ENCODE data around the gene KIF6. TPM values are rescaled to one million over a fixed set of nuclear protein-coding genes. Genes with fewer than 3 reads are reported as not detected.

Gene KIF6
- total RNA-seq, 1 experiment from 2014 or later, result not detected

DNA sequence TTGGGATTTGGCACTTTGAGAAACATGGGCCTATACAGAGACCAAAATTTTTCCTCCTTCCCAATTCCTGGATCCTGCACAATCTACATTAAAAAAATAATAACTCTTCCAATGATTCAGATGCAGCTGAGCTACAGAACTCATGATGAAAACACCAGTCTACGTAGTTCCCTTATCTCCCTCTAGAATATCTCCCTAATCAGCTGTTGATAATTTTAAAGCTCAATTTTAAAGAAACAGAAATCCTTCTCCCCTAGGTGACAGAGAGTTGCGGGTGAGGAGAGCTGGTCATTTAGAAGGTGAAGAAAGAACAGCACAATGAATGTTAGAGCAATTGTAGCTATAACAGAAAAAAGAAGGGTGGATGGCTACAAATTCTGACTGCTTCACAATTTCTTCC, 227.1 kb downstream of the KIF6 start:
- H3K9ac ChIP-seq (ENCODE audit: low read length), result no peak overlapping the region
- ChIA-PET POLR2A (no interaction called here), RAD21 (ENCODE audit: low non-redundant PET in 1 of 2, low total read pairs in 2 of 2, uncharacterized antibody in 2 of 2, unreplicated experiment in 2 of 2) (no interaction called here), CTCF (no interaction called here)
- no peak overlapping the region for H3K4me3 ChIP-seq (replicated peaks in 1 of 2; ENCODE audit: low read depth in 1 of 2, low read length in 2 of 2)
- no peaks in the 10 kb centered on the region for H3K9me3 ChIP-seq (ENCODE audit: control insufficient read depth in 1 of 2, insufficient read depth in 1 of 2, low read depth in 1 of 2, low read length in 2 of 2)
- no peak overlapping the region for H2AFZ ChIP-seq (ENCODE audit: low read depth, low read length, poor library complexity, severe bottlenecking)
- H3K27me3 ChIP-seq (ENCODE audit: insufficient read depth, low read length), result peaks cover 51% of the 10 kb centered on the region
- H3K36me3 ChIP-seq (ENCODE audit: control insufficient read depth in 1 of 2, insufficient read depth in 2 of 2, low read length in 2 of 2), result no peaks in the 10 kb centered on the region
- no peaks in the 10 kb centered on the region for H3K4me1 ChIP-seq (ENCODE audit: control insufficient read depth in 1 of 2, insufficient read depth in 2 of 2, low read length in 2 of 2)
- H4K20me1 ChIP-seq (ENCODE audit: insufficient read depth), result no peaks in the 10 kb centered on the region; the same call in 1 of the 2 replicates
- no TSS peak for BruUV-seq (replicated peaks)
- no peak overlapping the region for H3K27ac ChIP-seq (ENCODE audit: low read depth, low read length)
- no peaks in the 10 kb centered on the region for H3K9me2 ChIP-seq (ENCODE audit: insufficient read depth)
- no peak overlapping the region for H3K4me2 ChIP-seq (ENCODE audit: low read length)
- DNase-seq (ENCODE audit: low read depth, low spot score) (no peak), ATAC-seq (no peak)
- TF ChIP-seq, protein P1, sequence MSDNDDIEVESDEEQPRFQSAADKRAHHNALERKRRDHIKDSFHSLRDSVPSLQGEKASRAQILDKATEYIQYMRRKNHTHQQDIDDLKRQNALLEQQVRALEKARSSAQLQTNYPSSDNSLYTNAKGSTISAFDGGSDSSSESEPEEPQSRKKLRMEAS (IDR thresholded peaks at IDR 0.05), result no peak
- TF ChIP-seq SP1 (IDR thresholded peaks at IDR 0.05; ENCODE audit: low read depth) (no peak), ZFX (IDR thresholded peaks at IDR 0.05) (no peak), POLR2AphosphoS5 (IDR thresholded peaks at IDR 0.05; ENCODE audit: low read depth, low read length) (no peak), EGR1 (IDR thresholded peaks at IDR 0.05; ENCODE audit: low read depth) (no peak), FOSL1 (IDR thresholded peaks at IDR 0.05; ENCODE audit: low read depth) (no peak), JUND (IDR thresholded peaks at IDR 0.05) (no peak)
- no peaks in the 10 kb centered on the region for H3K79me2 ChIP-seq (ENCODE audit: insufficient read depth, low read length)
- intact Hi-C loops (cut with micrococcal nuclease), result no loop called here

DNA sequence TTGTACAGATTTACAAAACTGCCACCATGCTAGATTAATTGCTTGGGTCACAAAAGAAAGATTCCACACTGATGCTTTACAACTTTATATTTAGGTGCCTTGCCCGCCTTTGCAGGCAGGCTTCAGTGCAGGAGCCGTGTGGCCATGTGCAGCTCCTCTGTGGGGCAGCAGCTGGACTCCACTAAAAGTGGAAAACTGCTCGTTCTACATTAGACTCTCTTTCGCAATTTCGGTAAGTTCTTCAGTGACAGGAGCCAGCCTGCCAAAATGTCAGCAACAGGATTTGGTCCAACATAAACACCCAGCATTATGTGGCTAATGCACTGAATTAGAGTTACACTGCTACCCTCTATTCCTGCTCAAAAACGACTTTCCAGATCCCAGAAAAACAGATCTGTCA, 228.3 kb downstream of the KIF6 start:
- no TSS peak for BruUV-seq (replicated peaks)
- H3K9me3 ChIP-seq (ENCODE audit: control insufficient read depth in 1 of 2, insufficient read depth in 1 of 2, low read depth in 1 of 2, low read length in 2 of 2), result no peaks in the 10 kb centered on the region
- no peak overlapping the region for H3K4me2 ChIP-seq (ENCODE audit: low read length)
- no peak for ATAC-seq
- no peaks in the 10 kb centered on the region; the same call in 1 of the 2 replicates for H4K20me1 ChIP-seq (ENCODE audit: insufficient read depth)
- H3K27ac ChIP-seq (ENCODE audit: low read depth, low read length), result no peak overlapping the region
- no peaks in the 10 kb centered on the region for H3K79me2 ChIP-seq (ENCODE audit: insufficient read depth, low read length)
- H3K9me2 ChIP-seq (ENCODE audit: insufficient read depth), result no peaks in the 10 kb centered on the region
- intact Hi-C loops (cut with micrococcal nuclease), result no loop called here
- peaks cover 58% of the 10 kb centered on the region for H3K27me3 ChIP-seq (ENCODE audit: insufficient read depth, low read length)
- ChIA-PET CTCF (no interaction called here), RAD21 (ENCODE audit: low non-redundant PET in 1 of 2, low total read pairs in 2 of 2, uncharacterized antibody in 2 of 2, unreplicated experiment in 2 of 2) (no interaction called here), POLR2A (no interaction called here)
- no peak overlapping the region for H2AFZ ChIP-seq (ENCODE audit: low read depth, low read length, poor library complexity, severe bottlenecking)
- H3K4me1 ChIP-seq (ENCODE audit: control insufficient read depth in 1 of 2, insufficient read depth in 2 of 2, low read length in 2 of 2), result no peaks in the 10 kb centered on the region
- H3K36me3 ChIP-seq (ENCODE audit: control insufficient read depth in 1 of 2, insufficient read depth in 2 of 2, low read length in 2 of 2), result no peaks in the 10 kb centered on the region
- no peak overlapping the region for H3K9ac ChIP-seq (ENCODE audit: low read length)
- no peak overlapping the region for H3K4me3 ChIP-seq (replicated peaks in 1 of 2; ENCODE audit: low read depth in 1 of 2, low read length in 2 of 2)
- no peak for DNase-seq (ENCODE audit: low read depth, low spot score)
- TF ChIP-seq YY1 (IDR thresholded peaks at IDR 0.05; ENCODE audit: extremely low read depth, insufficient replicate concordance, low read depth, low read length) (no peak), EGR1 (IDR thresholded peaks at IDR 0.05; ENCODE audit: low read depth) (no peak), SIN3A (IDR thresholded peaks at IDR 0.05; ENCODE audit: low read depth) (no peak)
- TF ChIP-seq, protein P2, sequence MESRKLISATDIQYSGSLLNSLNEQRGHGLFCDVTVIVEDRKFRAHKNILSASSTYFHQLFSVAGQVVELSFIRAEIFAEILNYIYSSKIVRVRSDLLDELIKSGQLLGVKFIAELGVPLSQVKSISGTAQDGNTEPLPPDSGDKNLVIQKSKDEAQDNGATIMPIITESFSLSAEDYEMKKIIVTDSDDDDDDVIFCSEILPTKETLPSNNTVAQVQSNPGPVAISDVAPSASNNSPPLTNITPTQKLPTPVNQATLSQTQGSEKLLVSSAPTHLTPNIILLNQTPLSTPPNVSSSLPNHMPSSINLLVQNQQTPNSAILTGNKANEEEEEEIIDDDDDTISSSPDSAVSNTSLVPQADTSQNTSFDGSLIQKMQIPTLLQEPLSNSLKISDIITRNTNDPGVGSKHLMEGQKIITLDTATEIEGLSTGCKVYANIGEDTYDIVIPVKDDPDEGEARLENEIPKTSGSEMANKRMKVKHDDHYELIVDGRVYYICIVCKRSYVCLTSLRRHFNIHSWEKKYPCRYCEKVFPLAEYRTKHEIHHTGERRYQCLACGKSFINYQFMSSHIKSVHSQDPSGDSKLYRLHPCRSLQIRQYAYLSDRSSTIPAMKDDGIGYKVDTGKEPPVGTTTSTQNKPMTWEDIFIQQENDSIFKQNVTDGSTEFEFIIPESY (IDR thresholded peaks at IDR 0.05; ENCODE audit: extremely low read depth, insufficient replicate concordance, low read length), result no peak
- TF ChIP-seq, protein P3, sequence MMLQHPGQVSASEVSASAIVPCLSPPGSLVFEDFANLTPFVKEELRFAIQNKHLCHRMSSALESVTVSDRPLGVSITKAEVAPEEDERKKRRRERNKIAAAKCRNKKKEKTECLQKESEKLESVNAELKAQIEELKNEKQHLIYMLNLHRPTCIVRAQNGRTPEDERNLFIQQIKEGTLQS (IDR thresholded peaks at IDR 0.05), result no peak
- TF ChIP-seq, protein P4, sequence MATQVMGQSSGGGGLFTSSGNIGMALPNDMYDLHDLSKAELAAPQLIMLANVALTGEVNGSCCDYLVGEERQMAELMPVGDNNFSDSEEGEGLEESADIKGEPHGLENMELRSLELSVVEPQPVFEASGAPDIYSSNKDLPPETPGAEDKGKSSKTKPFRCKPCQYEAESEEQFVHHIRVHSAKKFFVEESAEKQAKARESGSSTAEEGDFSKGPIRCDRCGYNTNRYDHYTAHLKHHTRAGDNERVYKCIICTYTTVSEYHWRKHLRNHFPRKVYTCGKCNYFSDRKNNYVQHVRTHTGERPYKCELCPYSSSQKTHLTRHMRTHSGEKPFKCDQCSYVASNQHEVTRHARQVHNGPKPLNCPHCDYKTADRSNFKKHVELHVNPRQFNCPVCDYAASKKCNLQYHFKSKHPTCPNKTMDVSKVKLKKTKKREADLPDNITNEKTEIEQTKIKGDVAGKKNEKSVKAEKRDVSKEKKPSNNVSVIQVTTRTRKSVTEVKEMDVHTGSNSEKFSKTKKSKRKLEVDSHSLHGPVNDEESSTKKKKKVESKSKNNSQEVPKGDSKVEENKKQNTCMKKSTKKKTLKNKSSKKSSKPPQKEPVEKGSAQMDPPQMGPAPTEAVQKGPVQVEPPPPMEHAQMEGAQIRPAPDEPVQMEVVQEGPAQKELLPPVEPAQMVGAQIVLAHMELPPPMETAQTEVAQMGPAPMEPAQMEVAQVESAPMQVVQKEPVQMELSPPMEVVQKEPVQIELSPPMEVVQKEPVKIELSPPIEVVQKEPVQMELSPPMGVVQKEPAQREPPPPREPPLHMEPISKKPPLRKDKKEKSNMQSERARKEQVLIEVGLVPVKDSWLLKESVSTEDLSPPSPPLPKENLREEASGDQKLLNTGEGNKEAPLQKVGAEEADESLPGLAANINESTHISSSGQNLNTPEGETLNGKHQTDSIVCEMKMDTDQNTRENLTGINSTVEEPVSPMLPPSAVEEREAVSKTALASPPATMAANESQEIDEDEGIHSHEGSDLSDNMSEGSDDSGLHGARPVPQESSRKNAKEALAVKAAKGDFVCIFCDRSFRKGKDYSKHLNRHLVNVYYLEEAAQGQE (IDR thresholded peaks at IDR 0.05; ENCODE audit: low read depth), result no peak
- TF ChIP-seq, protein P5, sequence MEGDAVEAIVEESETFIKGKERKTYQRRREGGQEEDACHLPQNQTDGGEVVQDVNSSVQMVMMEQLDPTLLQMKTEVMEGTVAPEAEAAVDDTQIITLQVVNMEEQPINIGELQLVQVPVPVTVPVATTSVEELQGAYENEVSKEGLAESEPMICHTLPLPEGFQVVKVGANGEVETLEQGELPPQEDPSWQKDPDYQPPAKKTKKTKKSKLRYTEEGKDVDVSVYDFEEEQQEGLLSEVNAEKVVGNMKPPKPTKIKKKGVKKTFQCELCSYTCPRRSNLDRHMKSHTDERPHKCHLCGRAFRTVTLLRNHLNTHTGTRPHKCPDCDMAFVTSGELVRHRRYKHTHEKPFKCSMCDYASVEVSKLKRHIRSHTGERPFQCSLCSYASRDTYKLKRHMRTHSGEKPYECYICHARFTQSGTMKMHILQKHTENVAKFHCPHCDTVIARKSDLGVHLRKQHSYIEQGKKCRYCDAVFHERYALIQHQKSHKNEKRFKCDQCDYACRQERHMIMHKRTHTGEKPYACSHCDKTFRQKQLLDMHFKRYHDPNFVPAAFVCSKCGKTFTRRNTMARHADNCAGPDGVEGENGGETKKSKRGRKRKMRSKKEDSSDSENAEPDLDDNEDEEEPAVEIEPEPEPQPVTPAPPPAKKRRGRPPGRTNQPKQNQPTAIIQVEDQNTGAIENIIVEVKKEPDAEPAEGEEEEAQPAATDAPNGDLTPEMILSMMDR (IDR thresholded peaks at IDR 0.05 in 2 of 3, conservative IDR thresholded peaks at IDR 0.05 in 1 of 3; ENCODE audit: borderline replicate concordance in 1 of 3, insufficient read depth in 1 of 3, low read depth in 2 of 3, low read length in 2 of 3), result no peak
